HG03175 (cell line): ENCODE results near the gene ZC3H10.

ENCODE experiments used
- ATAC-seq: cut with Tn5 transposase; IDR thresholded peaks from one replicate; pipeline ENCODE4 v1.9.1; 2021; ENCODE audit warnings: mild to moderate bottlenecking, moderate library complexity; ENCODE audit not compliant: unreplicated experiment

ZC3H10 gene

DNA sequence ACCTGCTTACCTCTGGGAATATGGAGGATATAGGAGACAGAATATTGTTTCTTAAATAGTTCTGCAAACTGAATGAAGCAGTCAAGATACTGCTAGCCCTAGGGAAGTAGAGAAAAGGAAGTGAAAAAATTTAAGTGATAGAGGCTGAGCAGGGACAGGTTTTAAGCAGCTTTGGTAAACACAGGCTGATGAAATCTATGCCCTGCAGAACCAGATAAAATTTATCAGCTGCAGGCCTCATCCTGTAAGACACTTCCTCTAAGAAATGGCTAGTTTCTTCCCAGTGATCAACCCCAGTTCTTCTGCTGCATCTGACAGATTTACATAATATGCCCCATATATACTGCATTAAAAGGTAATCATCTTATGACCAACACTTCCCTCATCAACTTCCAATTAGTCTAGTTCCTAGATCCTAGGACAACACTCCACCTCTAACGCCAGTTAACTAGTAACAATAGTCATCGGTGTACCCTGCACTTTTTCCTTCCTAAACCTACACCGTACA is 8.7 kb downstream of the ZC3H10 start:
- ATAC-seq = no peak

DNA sequence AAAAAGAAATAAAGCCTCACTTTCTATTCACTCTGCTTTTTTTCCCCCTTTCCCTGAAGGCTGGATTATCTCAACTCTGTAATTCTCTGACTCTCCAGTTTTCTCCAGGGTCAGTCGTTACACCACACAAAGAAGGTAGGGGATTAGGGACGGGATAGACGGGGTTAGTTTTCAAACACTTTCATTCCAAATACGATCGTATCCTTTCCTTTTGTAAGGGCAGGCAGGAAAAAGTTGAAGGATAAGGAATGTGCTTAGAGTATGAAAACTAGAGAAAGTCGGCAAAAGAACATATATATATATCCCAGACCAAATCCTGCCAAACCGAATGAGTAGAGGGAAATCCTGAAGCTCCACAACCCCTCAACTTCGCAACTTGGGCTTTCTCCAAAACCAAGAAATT is 9.4 kb downstream of the ZC3H10 start:
- no peak for ATAC-seq

DNA sequence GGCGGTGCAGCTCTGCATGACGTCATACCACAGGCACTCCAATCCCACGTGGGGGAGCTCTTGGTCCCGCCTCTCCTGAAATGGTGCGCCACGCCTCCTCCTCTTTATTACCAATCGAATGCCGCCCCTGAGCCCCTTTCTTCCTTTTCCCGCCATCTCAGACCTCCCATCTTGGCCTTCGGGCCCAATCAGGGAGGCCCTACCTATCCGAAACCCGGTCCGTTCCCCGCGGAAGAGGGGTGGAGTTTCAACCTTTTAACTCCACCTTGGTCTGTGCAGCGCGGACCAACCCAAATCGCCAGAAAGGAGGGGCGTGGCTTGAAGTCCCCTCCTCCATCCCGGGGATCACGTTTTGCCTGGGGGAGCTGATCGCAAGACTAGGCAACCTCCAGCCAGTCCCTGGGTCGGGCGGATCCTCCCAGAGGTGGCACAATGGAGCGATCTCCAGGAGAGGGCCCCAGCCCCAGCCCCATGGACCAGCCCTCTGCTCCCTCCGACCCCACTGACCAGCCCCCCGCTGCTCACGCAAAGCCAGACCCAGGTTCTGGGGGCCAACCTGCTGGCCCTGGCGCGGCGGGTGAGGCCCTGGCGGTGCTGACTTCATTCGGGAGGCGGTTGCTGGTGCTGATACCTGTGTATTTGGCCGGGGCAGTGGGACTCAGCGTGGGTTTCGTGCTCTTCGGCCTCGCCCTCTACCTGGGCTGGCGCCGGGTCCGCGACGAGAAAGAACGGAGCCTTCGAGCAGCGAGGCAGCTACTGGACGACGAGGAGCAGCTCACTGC is 10.0 kb downstream of the ZC3H10 start, which contains the start of gene ESYT1:
TSS of gene ESYT1 (plus strand) at position 380 of the 782 bp plus-strand sequence. CDS start at position 433, 53 bp downstream.
- peak; percentile 89 for ATAC-seq

DNA sequence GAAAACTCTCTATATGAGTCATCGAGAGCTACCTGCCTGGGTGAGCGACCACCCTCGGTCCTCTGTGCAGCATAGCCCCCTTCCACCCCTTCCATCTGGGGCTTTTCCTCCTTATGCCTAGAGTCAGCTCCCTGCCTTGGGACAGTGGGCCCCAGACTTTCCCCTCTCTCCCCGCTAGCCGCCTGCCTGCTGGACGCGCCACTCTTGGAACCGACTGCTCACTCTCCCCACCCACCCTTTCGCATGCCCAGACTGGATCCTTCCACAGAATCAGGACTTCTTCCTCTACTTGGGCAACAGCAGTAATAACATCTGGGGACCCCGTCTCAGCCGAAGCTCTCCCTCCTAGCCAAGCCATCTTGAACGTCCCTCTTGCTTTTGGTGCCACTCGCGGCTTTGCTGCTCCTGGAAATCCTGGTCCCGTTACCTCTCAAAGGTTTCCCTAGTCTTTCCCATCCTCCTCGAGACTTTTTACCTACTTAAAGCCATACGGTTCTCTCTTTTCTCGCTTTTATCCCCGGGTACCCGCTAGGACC is 10.7 kb downstream of the ZC3H10 start:
- no peak for ATAC-seq

DNA sequence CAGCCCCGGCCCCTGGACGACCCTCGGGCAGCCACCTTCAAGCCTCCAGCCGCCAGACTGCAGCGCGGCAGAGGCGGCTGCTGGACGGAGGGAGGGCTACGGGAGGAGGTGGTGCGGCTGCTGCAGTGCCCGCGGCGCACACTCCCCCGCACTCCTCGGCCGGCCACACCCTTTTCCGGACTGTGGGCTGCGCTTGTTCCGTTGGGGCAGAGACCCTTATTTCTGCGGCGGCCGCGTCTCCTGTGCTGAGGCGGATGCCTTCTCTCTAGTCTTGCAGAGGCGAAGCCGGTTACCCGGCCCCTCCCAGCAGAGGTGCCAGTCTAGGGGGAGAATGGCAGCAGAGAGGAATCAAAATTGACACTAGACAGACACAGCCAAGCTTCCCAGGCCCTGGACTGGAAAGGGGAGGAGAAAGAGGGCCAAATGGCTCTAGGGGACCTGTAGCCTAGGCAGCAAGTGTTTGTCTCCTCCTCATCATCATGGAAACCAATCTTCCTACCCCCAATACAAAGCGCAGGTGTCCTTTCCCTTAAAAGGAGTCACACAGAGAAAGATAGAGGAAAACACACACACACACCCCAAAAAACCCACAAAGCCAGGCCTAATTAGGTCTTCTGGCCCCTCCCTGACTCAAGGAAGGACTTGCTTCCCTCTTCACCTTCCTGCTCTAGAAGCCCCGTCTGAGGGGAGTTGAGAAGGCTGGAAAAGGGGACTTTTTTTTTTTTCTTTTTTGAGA is 11.3 kb downstream of the ZC3H10 start:
- ATAC-seq = no peak

DNA sequence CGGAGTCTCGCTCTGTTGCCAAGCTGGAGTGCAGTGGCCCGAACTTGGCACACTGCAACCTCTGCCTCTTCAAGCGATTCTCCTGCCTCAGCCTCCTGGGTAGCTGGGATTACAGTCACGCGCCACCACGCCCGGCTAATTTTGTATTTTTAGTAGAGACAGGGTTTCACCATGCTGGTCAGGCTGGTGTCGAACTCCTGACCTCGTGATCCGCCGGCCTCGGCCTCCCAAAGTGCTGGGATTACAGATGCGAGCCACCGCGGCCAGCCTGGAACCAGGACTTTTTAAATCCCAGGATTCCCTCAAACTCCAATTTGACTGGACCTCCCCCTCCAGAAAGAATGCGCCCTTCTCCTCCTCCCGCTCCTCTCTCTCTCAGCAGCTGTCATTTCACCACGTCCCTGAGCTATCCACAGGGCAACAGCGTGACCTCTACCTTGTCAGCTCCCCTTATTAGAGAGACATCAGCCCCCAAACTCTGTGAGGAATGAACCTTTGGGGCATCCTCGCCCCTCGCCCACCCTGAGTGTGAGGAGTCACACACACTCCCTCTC is 12.0 kb downstream of the ZC3H10 start:
- ATAC-seq = no peak

DNA sequence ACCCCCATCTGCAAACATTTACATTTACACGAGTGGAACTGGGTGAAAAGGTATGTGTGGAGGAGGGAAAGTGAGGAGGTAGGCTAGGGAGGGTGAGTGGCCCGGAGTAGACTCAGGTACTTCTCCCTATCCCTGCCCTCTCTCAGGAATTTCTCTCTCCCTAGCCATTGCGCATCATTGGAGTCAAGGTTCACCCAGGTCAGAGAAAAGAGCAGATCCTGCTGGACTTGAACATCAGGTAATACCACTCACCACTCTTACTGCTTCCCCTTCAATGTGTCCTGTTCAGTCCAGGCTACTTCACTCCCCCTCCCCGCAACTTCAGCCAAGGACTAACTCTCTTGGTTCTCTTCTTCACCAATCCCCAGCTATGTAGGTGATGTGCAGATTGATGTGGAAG is 12.8 kb downstream of the ZC3H10 start:
- no peak for ATAC-seq

DNA sequence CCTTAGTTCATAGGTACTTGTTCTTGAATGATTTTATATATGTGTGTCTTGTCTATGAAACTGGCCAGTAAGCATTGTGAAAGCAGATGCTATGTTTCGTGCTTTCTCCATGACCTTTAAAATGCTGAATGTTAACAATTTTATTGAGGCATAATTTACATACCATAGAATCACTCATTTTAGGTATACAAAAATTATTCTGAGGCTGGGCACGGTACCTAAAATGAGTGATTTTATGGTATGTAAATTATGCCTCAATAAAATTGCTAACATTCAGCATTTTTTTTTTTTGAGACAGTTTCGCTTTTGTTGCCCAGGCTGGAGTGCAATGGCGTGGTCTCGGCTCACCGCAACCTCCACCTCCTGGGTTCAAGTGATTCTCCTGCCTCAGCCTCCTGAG is 16.8 kb downstream of the ZC3H10 start:
- no peak for ATAC-seq

DNA sequence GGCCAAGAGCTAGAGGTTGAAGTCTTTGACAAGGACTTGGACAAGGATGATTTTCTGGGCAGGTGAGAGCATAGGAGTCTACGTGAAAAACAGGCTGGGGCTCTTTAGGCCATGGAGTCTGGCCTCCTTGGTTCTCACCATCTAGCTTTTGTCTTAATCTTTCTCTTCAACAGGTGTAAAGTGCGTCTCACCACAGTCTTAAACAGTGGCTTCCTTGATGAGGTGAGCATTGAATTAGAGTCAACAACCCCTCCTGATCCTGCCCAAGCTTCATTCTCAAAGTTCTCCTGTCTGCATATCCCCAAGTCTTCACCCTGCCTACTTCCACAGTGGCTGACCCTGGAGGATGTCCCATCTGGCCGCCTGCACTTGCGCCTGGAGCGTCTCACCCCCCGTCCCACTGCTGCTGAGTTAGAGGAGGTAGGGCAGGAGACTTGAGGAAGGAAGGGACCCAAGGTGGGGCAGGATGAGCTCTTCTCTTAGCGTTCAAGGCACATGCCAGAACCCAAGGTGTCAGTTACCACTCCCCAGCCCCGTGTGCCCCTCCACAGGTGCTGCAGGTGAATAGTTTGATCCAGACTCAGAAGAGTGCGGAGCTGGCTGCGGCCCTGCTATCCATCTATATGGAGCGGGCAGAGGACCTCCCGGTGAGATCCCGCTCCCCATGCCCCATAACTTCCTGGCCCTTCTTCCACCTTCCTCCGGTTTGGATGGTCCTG is 19.9 kb downstream of the ZC3H10 start:
- ATAC-seq = no peak

DNA sequence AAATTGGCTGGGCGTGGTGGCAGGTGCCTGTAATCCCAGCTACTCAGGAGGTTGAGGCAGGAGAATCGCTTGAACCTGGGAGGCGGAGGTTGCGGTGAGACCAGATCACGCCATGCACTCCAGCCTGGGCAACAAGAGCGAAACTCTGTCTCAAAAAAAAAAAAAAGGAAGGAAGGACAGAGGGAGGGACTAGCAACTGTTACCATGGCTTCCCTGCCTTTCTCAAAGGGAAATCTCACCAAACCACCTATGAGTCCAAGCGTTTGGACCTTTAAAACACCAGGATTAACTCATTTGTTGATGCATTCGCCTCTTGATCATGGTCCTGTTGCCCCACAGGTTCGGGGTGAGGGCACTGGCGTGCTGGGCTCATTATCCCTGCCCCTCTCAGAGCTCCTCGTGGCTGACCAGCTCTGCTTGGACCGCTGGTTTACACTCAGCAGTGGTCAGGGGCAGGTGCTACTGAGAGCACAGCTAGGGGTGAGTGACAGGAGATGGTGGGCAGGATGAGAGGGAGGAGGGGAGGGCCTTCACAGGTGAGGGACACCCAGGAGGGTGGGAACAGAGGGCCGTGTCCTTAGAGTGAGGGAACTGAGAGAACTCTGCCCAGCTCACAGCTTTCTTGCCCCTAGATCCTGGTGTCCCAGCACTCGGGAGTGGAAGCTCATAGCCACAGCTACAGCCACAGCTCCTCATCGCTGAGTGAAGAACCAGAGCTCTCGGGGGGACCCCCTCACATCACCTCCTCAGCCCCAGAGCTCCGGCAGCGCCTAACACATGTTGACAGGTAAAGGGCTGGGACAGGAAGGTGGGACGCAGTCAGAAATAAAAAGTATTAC is 24.1 kb downstream of the ZC3H10 start:
- no peak for ATAC-seq

DNA sequence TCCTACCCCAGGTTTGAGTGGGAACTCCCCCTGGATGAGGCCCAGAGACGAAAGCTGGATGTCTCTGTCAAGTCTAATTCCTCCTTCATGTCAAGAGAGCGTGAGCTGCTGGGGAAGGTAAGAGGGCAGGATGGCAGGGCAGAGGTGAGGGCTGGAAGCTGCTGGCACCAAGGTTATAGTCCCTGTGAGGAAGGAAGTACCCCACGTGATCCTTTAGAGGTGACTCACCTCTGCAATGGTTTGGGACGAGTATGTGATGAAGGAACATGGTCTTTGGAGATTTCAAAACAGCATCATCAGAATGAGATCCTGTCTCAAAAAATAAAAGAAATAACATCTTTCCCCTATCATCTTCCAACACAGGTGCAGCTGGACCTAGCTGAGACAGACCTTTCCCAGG is 25.2 kb downstream of the ZC3H10 start:
- no peak for ATAC-seq

DNA sequence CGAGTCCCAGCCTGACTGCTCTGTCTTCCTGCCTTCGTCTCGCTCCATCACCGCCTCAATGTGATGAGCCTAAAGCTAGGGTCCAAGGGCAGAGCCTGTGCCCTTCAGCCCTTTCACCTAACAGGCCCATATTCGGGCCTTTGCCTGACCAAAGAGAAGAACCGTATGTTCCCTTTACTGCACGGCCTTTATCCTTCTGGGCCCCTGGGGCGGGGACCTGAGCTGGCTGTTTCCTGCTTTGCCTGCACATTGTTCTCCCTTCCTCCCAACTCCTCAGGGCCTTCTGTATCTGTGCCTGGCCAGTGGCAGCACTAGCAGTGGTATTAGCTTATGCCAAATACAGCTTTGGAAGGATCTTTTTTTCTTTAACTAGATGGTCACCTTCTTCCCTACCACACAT is 25.8 kb downstream of the ZC3H10 start:
- no peak for ATAC-seq

DNA sequence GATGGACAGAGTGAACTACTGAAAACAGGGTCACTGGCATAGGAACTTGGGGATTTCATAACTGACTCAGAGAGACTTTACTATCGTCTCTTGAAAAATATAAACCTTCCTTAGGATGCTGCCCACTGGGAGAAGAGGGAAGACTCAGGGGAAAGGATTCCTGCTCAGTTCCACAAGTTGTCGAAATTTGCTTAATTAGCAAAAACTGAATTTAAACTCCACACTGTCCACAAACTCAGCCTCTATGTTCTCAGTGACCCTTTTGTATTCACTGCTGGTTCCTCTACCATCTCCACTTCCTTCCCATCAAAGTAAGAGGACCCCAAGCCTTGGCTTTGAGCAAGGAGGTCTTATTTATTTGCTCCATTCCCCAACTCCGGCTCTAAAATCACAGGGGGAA is 27.2 kb downstream of the ZC3H10 start:
- no peak for ATAC-seq

DNA sequence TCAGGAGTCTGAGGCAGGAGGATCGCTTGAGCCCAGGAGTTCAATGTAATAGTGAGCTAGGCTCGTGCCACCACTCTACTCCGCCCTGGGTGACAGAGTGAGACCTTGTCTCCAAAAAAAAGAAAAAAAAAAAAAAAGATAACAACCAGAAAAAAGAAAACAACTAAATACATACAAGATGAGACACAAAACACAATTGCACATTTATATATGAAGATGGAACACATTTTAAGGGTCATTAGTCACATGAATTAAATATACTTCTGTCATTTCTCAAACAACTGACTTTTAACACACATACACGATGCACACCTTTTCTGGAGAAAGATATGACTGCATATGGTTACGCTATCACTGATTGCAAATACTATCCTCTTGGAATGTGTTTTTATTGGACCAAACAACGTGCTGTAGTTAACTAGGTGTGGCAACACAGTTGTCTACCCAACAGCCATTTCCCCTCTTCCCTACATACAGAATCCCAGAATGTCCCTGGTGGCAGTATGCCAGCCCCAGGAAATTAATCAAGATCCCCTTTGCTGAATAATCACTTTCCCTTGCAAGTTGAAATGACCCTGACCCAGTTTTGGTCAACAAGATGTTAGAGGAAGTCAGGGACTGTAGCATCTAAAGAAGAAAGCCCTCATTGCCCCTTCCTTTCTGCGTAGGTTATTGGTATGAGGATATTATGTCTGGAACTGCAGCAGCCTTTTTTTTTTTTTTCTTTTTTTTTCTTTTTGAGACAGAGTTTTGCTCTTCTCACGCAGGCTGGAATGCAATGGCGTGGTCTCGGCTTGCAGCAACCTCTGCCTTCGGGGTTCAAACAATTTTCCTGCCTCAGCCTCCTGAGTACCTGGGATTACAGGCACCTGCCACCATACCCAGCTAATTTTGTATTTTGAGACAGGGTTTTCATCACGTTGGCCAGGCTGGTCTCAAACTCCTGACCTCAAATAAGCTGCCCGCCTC is 28.7 kb downstream of the ZC3H10 start:
- no peak for ATAC-seq

DNA sequence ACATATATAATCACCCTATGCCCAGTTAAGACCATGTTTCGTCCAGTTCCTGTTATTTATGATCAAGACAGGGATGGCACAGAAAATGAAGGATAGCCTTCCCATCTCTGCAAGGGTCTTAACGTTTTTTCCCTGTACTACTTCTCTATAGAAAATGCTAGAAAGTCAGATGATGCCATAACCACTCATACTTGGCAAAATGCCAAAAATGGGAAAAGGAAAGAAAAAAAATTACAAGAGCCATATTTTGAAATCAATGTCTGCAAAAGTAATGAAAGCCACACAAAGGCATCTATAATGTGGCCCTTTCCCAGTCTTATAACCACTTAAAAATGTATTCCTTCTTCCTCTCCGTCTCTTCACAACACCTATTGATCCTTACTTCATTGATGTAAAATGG is 32.5 kb downstream of the ZC3H10 start:
- ATAC-seq = no peak

DNA sequence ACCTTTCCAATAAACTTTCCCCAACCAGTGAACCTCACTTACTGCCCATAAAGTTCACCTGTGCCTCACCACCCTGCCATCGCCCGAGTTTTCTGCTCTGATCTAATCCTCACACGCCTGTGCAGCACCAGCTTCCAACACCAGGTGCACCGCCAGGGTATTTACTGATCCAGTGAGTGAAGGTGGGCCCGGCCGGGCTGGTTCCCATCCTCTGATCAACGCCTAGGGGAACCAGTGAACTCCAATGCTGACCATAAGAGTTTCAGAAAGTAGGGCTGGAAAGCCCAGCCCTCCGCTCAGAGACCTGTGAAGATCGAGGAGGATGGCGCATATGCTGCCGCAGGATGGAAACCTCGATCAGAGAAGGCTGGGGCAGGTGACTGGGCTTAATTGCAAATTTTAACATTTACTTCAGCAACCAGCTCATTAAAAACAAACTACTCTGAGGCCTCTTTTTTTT is 33.6 kb downstream of the ZC3H10 start:
- peak; percentile 54 for ATAC-seq

DNA sequence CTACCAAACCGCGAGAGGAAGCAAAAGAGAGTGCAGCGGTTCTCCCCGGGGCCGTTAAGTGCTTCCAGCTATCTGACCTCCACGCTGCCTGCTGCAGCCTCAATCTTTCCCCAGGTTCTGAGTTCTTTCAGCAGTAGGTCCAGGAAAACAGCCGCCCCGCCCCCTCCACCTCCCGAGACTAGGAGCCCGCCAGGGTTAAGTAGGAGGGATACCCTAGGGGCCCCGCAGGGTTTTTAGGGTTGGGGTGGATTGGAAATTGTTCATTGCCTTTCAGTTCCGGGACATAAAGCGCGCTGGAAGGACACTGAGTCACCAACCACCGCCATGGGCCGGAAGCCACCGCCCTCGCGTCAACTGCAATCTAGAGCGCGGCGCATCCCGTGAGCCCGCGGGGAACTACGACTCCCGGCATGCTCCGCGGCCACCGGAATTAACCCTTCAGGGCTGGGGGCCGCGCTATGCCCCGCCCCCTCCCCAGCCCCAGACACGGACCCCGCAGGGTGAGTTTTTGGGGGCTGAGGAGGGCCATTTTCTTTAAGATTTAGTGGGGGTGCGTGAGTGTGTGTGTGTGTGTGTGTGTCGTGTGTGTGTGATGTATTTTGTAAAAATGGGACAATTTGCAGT is 34.2 kb downstream of the ZC3H10 start, which contains the start of gene MYL6B:
TSS of gene MYL6B (plus strand) at position 456 of the 624 bp plus-strand sequence. CDS start 1,332 bp downstream, outside the sequence.
- peak; percentile 90 for ATAC-seq
